Ovary (tissue), 9 donors: ENCODE measurements around the gene STAG3. TPM values are rescaled to one million over a fixed set of nuclear protein-coding genes. Genes with fewer than 3 reads are reported as not detected.
A peak's percentile ranks its signal among the peaks of the same experiment; 100 is the strongest.

Experiments used
- DNase-seq, 5 donors: peaks; one replicate each; pipeline ENCODE4 v3.0.0-alpha.2; 2019 to 2020
- H3K27ac ChIP-seq, 2 donors: fragments of 200-600 bp; one replicate each; pipeline versions ENCODE4 v1.5.1 to v1.8.0; 2019 to 2022
- H3K27me3 ChIP-seq: fragments of 200-600 bp; one replicate; pipeline ENCODE4 v1.8.0; 2022
- H3K36me3 ChIP-seq: fragments of 200-600 bp; sonication (generic); one replicate; pipeline ENCODE4 v1.5.1; 2019
- H3K4me1 ChIP-seq: one replicate; pipeline ENCODE4 v1.8.1; 2013; ENCODE audit warnings: mild to moderate bottlenecking, moderate library complexity; ENCODE audit not compliant: insufficient read depth
- H3K4me3 ChIP-seq: fragments of 200-600 bp; sonication (generic); one replicate; pipeline ENCODE4 v1.5.1; 2017
- H3K9me3 ChIP-seq, 2 donors: fragments of 200-600 bp in 1 of 2; sonication (generic) in 1 of 2; one replicate each; pipeline versions ENCODE4 v1.5.1 to v1.8.1; 2013 to 2019; ENCODE audit warnings: mild to moderate bottlenecking in 1 of 2, moderate library complexity in 1 of 2
- EP300 ChIP-seq: sonication (generic); formaldehyde crosslinking; IDR thresholded peaks from one replicate; pipeline ENCODE4 v1.6.1; 2017; ENCODE audit warnings: antibody characterized with exemption
- POLR2A ChIP-seq: fragments of 450-650 bp; IDR thresholded peaks from one replicate; pipeline ENCODE4 v1.6.1; 2017; ENCODE audit warnings: antibody characterized with exemption, mild to moderate bottlenecking, moderate library complexity
- WGBS, 3 donors: extraction: QIAGEN DNeasy Blood & Tissue Kit in 1 of 3; methylation state at CpG; one replicate each; pipeline versions ENCODE4 v1.1.5 to v1.1.7; 2013 to 2017; 5-methylcytosine and 5-hydroxymethylcytosine counted together
- intact Hi-C, 4 donors: fragments of 100-400 bp; cut with DNase I; formaldehyde crosslinking; loops; one replicate each; pipeline versions ENCODE4 v1.11.0 to v1.15.1; 2022 to 2023
- polyA plus RNA-seq, 2 donors: library from polyadenylated mRNA; stranded (reverse); fragments of 200-250 nt in 1 of 2; fragments of 350-450 nt in 1 of 2; fragmentation: Illumina TruSeq in 1 of 2; extraction: RNeasy Lipid Tissue Mini Kit (QIAGEN cat#74804) in 1 of 2; gene quantifications; one replicate each; pipeline ENCODE4 v1.2.3, GENCODE V29; 2013 to 2014
- total RNA-seq, 7 donors: library from RNA; depleted of rRNA in 2 of 7; stranded (reverse); fragments of >200 nt in 2 of 7; fragmentation: NEBNext Ultra II Directional in 3 of 7; extraction: Animal tissue kit (Norgen Biotek cat#: 25700) in 3 of 7; gene quantifications; one replicate each; pipeline versions ENCODE4 v1.1.0 to v1.2.4, GENCODE V29; 2016 to 2023
- TF ChIP-seq, protein P1 (sequence below), 3 donors: fragments of 450-650 bp in 2 of 3; fragments of 200-600 bp in 1 of 3; IDR thresholded peaks; one replicate each; pipeline versions ENCODE4 v1.5.1 to v1.8.0; 2016 to 2022; ENCODE audit warnings: antibody characterized with exemption in 3 of 3, mild to moderate bottlenecking in 1 of 3
- donor health status: DM: no; HTN: no; CAD: no; lungs with moderate emphysema.
- donor health status: DM: no; HTN: no; CAD: no.
- donor health status: Bipolar disorder and iron deficiency.
- donor health status: DM: yes; HTN: yes; CAD: no.
- donor health status: DM: no; HTN: no; CAD: no.
- donor health status: DM: yes; HTN: yes; CAD: no.

STAG3 gene
- total and polyA plus RNA-seq, 9 donors: 0.66 to 3.2 (median 1.9) TPM

DNA sequence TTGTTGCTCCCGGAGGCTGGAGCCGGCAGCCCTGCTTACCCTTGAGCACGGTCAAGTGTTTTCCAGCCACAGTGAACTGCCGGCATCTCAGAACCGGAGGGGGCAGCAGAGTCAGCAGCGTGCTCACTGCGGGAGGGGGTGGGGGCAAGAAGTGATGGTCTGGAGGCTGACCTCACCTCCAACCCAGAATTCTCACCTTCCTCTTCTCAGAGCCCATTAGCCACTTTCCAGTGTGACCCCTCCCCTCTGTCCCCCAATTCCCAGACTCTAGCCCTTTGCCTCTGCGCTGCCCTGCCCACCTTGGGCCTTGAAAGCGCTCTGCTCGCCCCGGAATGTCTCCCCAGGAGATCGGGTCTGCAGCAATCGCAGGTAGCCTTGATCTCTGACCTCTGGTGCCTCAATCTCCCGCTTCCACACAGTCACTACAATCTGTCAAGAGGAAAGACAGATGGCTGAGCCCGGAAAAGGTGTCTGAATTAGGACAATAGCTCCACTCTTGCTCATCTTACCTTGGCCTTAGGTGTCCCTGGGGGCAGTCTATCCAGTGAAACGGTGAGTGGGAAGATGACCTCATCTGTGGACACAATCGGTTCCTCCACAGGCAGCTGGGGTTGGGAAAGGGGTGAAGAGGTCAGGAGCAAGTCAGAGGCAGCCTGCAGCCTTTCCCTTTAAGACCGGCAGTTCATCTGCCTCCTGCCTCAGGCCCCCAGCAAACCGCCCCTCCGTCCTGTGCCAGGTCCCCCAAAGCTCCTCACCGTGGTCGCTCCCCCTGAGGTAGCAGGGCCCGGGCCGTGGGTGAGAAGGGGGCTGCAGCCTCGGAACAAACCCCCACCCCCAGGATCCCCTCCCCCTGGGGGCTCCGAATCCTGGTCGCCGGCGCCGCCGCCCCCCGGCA is 20.1 kb upstream of the STAG3 start:
- intact Hi-C loops: no loop called here
- H3K36me3 ChIP-seq: no peaks in the 10 kb centered on the region
- H3K4me3 ChIP-seq: peak overlapping the region; percentile 85
- DNase-seq: peak in 2 of 5 donors; percentile 41 to 68
- peaks cover 3% of the 10 kb centered on the region for H3K4me1 ChIP-seq
- no peaks in the 10 kb centered on the region for H3K27me3 ChIP-seq
- TF ChIP-seq, protein P1, sequence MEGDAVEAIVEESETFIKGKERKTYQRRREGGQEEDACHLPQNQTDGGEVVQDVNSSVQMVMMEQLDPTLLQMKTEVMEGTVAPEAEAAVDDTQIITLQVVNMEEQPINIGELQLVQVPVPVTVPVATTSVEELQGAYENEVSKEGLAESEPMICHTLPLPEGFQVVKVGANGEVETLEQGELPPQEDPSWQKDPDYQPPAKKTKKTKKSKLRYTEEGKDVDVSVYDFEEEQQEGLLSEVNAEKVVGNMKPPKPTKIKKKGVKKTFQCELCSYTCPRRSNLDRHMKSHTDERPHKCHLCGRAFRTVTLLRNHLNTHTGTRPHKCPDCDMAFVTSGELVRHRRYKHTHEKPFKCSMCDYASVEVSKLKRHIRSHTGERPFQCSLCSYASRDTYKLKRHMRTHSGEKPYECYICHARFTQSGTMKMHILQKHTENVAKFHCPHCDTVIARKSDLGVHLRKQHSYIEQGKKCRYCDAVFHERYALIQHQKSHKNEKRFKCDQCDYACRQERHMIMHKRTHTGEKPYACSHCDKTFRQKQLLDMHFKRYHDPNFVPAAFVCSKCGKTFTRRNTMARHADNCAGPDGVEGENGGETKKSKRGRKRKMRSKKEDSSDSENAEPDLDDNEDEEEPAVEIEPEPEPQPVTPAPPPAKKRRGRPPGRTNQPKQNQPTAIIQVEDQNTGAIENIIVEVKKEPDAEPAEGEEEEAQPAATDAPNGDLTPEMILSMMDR (IDR thresholded peaks at IDR 0.05): no peak
- TF ChIP-seq EP300: no peak
- no peak for TF ChIP-seq POLR2A
- 10 to 21% (median 14%) methylated on average over 25 to 32 of the region's 32 CpGs for WGBS, 3 donors
- H3K27ac ChIP-seq: peak overlapping the region; percentile 2 to 75
- no peaks in the 10 kb centered on the region for H3K9me3 ChIP-seq

DNA sequence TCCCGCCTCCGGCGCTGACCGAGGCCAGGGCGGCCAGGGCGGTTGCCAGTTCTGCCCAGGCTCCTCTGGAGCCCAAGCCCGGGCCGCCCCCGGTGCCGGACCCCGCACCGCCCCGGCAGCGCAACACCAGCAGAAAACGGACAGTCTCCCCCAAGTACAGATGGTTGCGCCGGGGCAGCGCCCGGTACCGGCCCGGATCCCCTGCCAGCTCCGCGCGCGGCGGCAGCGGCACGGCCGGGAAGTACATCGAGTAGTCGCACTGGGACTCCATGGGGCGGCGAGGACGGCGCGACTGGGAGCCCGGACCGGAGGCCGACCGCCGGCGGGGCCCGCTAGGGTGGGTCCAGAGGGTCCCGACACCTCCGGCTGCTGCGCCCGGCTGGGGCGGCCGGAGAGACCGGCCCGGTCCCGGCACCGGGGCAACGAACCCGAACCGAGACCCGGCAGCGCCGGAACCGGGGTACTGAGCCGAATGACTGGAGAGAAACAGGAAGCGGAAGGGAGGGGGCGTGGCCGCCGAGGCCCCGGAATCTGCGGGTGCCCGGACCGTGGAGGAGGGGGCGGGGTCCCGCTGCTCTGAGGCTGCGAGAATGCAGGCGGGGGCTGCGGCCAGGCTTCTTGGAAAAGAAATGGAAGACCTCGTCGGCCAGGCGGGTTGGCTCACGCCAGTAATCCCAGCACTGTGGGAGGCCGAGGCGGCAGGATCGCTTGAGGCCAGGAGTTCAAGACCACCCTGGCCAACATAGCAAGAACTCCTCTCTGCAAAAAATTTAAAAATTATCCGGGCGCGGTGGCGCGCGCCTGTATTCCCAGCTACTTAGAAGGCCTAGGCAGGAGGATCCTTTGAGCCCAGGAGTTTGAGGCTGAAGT is 19.3 kb upstream of the STAG3 start, which contains the start of gene TRAPPC14:
TRAPPC14 (minus strand) TSS at position 495 of the 870 bp plus-strand sequence; CDS start at position 271, 224 bp downstream.
- Histone ChIP-seq H3K9me3 (no peaks in the 10 kb centered on the region), H3K36me3 (no peaks in the 10 kb centered on the region), H3K4me1 (peaks cover 3% of the 10 kb centered on the region), H3K4me3 (peak within 1 kb of the TSS; percentile 85), H3K27ac (peak within 1 kb of the TSS; percentile 2 to 75), H3K27me3 (no peaks in the 10 kb centered on the region)
- TF ChIP-seq POLR2A (peak; percentile 31), EP300 (no peak)
- TF ChIP-seq, protein P1 (IDR thresholded peaks at IDR 0.05): no peak
- WGBS, 3 donors: 1 to 2% (median 1%) methylated on average over 69 to 87 of the region's 87 CpGs
- intact Hi-C loops: no loop called here
- DNase-seq: peak; percentile 95 to 99 (median 97)

DNA sequence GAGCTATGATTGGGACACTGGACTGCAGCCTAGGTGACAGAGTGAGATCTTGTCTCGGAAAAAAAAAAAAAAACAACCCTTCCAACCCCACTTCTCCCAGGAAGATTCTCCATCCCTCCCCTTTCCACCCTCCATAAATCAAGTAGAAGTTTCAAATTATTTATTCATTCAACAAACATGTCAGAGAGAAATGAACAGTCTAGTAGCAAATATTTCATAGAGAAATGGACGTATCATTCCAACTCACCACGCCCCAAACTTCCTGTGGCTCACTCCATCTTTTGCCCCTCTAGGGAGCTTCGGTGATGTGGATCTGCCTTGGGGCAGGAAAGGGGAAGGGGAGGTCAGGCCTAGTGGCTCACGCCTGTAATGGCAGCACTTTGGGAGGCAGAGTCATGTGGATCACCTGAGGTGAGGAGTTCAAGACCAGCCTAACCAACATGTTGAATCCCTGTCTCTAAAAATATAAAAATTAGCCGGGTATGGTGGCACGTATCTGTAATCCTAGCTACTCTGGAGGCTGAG is 18.6 kb upstream of the STAG3 start:
- peaks cover 3% of the 10 kb centered on the region for H3K4me1 ChIP-seq
- peak overlapping the region; percentile 85 for H3K4me3 ChIP-seq
- H3K27me3 ChIP-seq: no peaks in the 10 kb centered on the region
- H3K27ac ChIP-seq: peak overlapping the region in 1 of 2 donors; percentile 75
- peak in 1 of 5 donors; percentile 33 for DNase-seq
- TF ChIP-seq, protein P1 (IDR thresholded peaks at IDR 0.05): no peak
- TF ChIP-seq POLR2A: no peak
- no peak for TF ChIP-seq EP300
- 67 to 70% (median 70%) methylated on average over 7 of the region's 7 CpGs for WGBS, 3 donors
- H3K36me3 ChIP-seq: no peaks in the 10 kb centered on the region
- H3K9me3 ChIP-seq: no peaks in the 10 kb centered on the region
- intact Hi-C loops: no loop called here

DNA sequence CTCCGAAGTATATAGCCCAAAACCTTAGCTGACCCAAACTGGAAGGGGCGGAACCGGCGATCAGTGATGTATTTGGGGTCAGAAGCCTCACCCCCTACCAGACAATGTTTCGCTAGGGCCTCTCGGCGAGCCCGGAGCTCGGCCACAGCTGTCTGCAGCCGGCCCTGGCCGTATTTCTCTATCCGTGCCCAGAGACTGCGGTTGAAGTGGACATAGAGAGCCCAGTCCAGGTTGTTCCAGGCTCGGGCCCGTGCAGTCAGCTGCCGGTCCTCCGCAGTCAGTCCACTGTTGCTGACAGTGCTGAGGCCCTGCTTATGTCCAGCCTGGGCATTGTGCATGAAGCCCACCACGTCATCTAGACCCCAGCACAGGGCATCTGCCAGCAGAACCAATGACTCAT is 17.7 kb upstream of the STAG3 start:
- Histone ChIP-seq H3K9me3 (no peaks in the 10 kb centered on the region), H3K27me3 (no peaks in the 10 kb centered on the region), H3K36me3 (no peaks in the 10 kb centered on the region), H3K4me3 (no peak overlapping the region), H3K27ac (no peak overlapping the region), H3K4me1 (peaks cover 3% of the 10 kb centered on the region)
- WGBS, 3 donors: 79 to 88% (median 80%) methylated on average over 17 to 18 of the region's 18 CpGs
- intact Hi-C loops: no loop called here
- peak in 1 of 5 donors; percentile 35 for DNase-seq
- no peak for TF ChIP-seq EP300
- TF ChIP-seq, protein P1 (IDR thresholded peaks at IDR 0.05): no peak
- no peak for TF ChIP-seq POLR2A
